HepG2 (cell line): ENCODE results near the gene PLXNA4. TPM values are rescaled to one million over a fixed set of nuclear protein-coding genes. Genes with fewer than 3 reads are reported as not detected.

Experiments used
- ATAC-seq: fragments of 200-7000 bp; cut with Tn5 transposase; 3 replicates; pipeline ENCODE4 v1.9.1; 2020; ENCODE audit warnings: mild to moderate bottlenecking, moderate library complexity
- BruUV-seq: library from RNA; stranded (reverse); fragments of 400-500 nt; replicated peaks from 2 replicates; lab custom pipeline; 2021; lab: Mats Ljungman, UMichigan
- CTCF ChIA-PET: fragments of 300-600 bp; formaldehyde crosslinking; extraction: SDS; loops from one replicate; lab custom pipeline; 2021; ENCODE audit warnings: low total read pairs, inconsistent platforms, low intra/inter-chr PET ratio; lab: Yijun Ruan, JAX
- POLR2A ChIA-PET: fragments of 350-600 bp; sonication (Branson Sonifier 250); formaldehyde crosslinking; loops from one replicate; lab custom pipeline; 2020; ENCODE audit warnings: antibody characterized with exemption, inconsistent platforms; lab: Yijun Ruan, JAX
- DNase-seq: peaks from one replicate; pipeline ENCODE4 v3.0.0-alpha.2; 2015; ENCODE audit warnings: low spot score
- FAIRE-seq: peaks from 3 replicates; lab custom pipeline; 2011; peaks lifted over from hg19 to GRCh38; lab: Jason Lieb, UNC
- H2AFZ ChIP-seq: one replicate; pipeline ENCODE4 v1.6.1; 2011; ENCODE audit warnings: low read length, inconsistent platforms
- H3K27ac ChIP-seq: fragments of 300-600 bp; 3 replicates; pipeline ENCODE4 v1.8.0; 2011; ENCODE audit warnings: mixed run types, mild to moderate bottlenecking, mixed read lengths, low read length, inconsistent platforms; ENCODE audit not compliant: insufficient read depth; ENCODE audit errors: extremely low read length
- H3K27me3 ChIP-seq, 2 experiments: fragments of 200-600 bp in 1 of 2; 2 replicates in 1 of 2; 3 replicates in 1 of 2; pipeline versions ENCODE4 v1.6.0 to v1.8.0; 2011; ENCODE audit warnings: low read length in 2 of 2, mild to moderate bottlenecking in 2 of 2, moderate library complexity in 2 of 2, inconsistent platforms in 1 of 2; ENCODE audit not compliant: insufficient read depth in 2 of 2, control insufficient read depth in 1 of 2
- H3K36me3 ChIP-seq, 2 experiments: fragments of 200-600 bp in 1 of 2; replicated peaks in 1 of 2; 2 replicates in 1 of 2; 3 replicates in 1 of 2; pipeline versions ENCODE4 v1.5.1 to v1.8.0; 2011; ENCODE audit warnings: low read length in 2 of 2, inconsistent platforms in 1 of 2; ENCODE audit not compliant: insufficient read depth in 2 of 2, control insufficient read depth in 1 of 2
- H3K4me1 ChIP-seq: 2 replicates; pipeline ENCODE4 v1.5.1; 2012; ENCODE audit warnings: low read length, inconsistent platforms; ENCODE audit not compliant: insufficient read depth
- H3K4me2 ChIP-seq: 2 replicates; pipeline ENCODE4 v1.6.0; 2011; ENCODE audit warnings: low read depth, low read length, inconsistent platforms
- H3K4me3 ChIP-seq, 3 experiments: fragments of 200-600 bp in 1 of 3; sonication (generic), shearing (Covaris generic) in 1 of 3; replicated peaks in 1 of 3; 2 replicates each; pipeline ENCODE4 v1.5.1; 2011 to 2016; ENCODE audit warnings: low read length in 3 of 3, inconsistent platforms in 2 of 3, low read depth in 2 of 3, mild to moderate bottlenecking in 2 of 3, control low read depth in 1 of 3, mixed read lengths in 1 of 3; ENCODE audit not compliant: insufficient read depth in 1 of 3
- H3K79me2 ChIP-seq: one replicate; pipeline ENCODE4 v1.6.1; 2011; ENCODE audit warnings: low read length, inconsistent platforms; ENCODE audit not compliant: insufficient read depth
- H3K9ac ChIP-seq: 2 replicates; pipeline ENCODE4 v1.6.0; 2011; ENCODE audit warnings: mild to moderate bottlenecking, low read depth, low read length, inconsistent platforms; ENCODE audit not compliant: insufficient read depth
- H3K9me3 ChIP-seq: 2 replicates; pipeline ENCODE4 v1.5.1; 2012; ENCODE audit warnings: mild to moderate bottlenecking, low read length
- H4K20me1 ChIP-seq: 2 replicates; pipeline ENCODE4 v1.6.0; 2011; ENCODE audit warnings: inconsistent platforms, mild to moderate bottlenecking, low read length, moderate library complexity; ENCODE audit not compliant: insufficient read depth
- CBFB ChIP-seq: sonication (generic); formaldehyde crosslinking; IDR thresholded peaks from 2 replicates; pipeline ENCODE4 v1.4.0; 2020; ENCODE audit warnings: missing genetic modification reagents
- CREB1 ChIP-seq, 2 experiments: fragments of 450-650 bp in 1 of 2; IDR thresholded peaks; 2 replicates each; pipeline ENCODE4 v1.6.1; 2016 to 2017; ENCODE audit warnings: control low read depth in 1 of 2, mild to moderate bottlenecking in 1 of 2, missing compliant biosample characterization in 1 of 2, missing genetic modification characterization in 1 of 2
- GABPA ChIP-seq, 2 experiments: IDR thresholded peaks; 2 replicates each; pipeline ENCODE4 v1.6.1; 2011 to 2016; ENCODE audit warnings: low read depth in 2 of 2, low read length in 1 of 2, missing biosample characterization in 1 of 2, missing genetic modification characterization in 1 of 2
- GZF1 ChIP-seq: sonication (generic); formaldehyde crosslinking; IDR thresholded peaks from 2 replicates; pipeline ENCODE4 v1.5.1; 2020; ENCODE audit warnings: mild to moderate bottlenecking, missing genetic modification reagents
- HMG20B ChIP-seq: conservative IDR thresholded peaks from 2 replicates; pipeline ENCODE4 v1.6.1; 2016; ENCODE audit warnings: missing genetic modification reagents, missing compliant biosample characterization
- JARID2 ChIP-seq: sonication (generic); formaldehyde crosslinking; IDR thresholded peaks from 2 replicates; pipeline ENCODE4 v1.8.1; 2023; ENCODE audit warnings: missing genetic modification reagents, inconsistent platforms; ENCODE audit not compliant: insufficient replicate concordance
- JDP2 ChIP-seq: sonication (generic); formaldehyde crosslinking; IDR thresholded peaks from 2 replicates; pipeline ENCODE4 v1.8.1; 2022; ENCODE audit warnings: missing genetic modification reagents, borderline replicate concordance
- MIXL1 ChIP-seq: IDR thresholded peaks from 2 replicates; pipeline ENCODE4 v1.6.1; 2016
- POLR2AphosphoS5 ChIP-seq: IDR thresholded peaks from 2 replicates; pipeline ENCODE4 v1.6.1; 2012; ENCODE audit warnings: low read depth, low read length
- SOX13 ChIP-seq, 3 experiments: fragments of 450-650 bp in 1 of 3; sonication (generic) in 1 of 3; formaldehyde crosslinking in 1 of 3; IDR thresholded peaks in 2 of 3; conservative IDR thresholded peaks in 1 of 3; 2 replicates each; pipeline versions ENCODE4 v1.5.0 to v1.6.1; 2016 to 2020; ENCODE audit warnings: antibody characterized with exemption in 1 of 3, mild to moderate bottlenecking in 1 of 3, missing compliant biosample characterization in 1 of 3, missing genetic modification reagents in 1 of 3, moderate library complexity in 1 of 3
- TCF7 ChIP-seq: sonication (generic); IDR thresholded peaks from 2 replicates; pipeline ENCODE4 v1.6.1; 2016; ENCODE audit warnings: antibody characterized with exemption, low read depth
- ZNF180 ChIP-seq: sonication (generic); formaldehyde crosslinking; IDR thresholded peaks from 2 replicates; pipeline ENCODE4 v1.4.0; 2020; ENCODE audit warnings: low read depth, missing genetic modification reagents, borderline replicate concordance
- ZNF282 ChIP-seq: fragments of 450-650 bp; IDR thresholded peaks from 2 replicates; pipeline ENCODE4 v1.6.1; 2018; ENCODE audit not compliant: partially characterized antibody
- ZNF549 ChIP-seq: sonication (generic); formaldehyde crosslinking; IDR thresholded peaks from 2 replicates; pipeline ENCODE4 v1.5.0; 2020; ENCODE audit warnings: missing genetic modification reagents
- ZSCAN29 ChIP-seq: sonication (generic); formaldehyde crosslinking; conservative IDR thresholded peaks from 2 replicates; pipeline ENCODE4 v1.4.0; 2020; ENCODE audit warnings: mild to moderate bottlenecking, missing genetic modification reagents
- WGBS: methylation state at CpG from one replicate; pipeline ENCODE4 v1.1.6; 2017; ENCODE audit warnings: low lambda C conversion rate; 5-methylcytosine and 5-hydroxymethylcytosine counted together
- in situ Hi-C: cut with HindIII; loops from 2 replicates; pipeline ENCODE4 v1.10.0; 2017; ENCODE audit warnings: low pct_unique_long_range_greater_than_20kb; ENCODE audit not compliant: extremely low pct_ligation_motif_present
- intact Hi-C: fragments of 100-400 bp; cut with micrococcal nuclease; formaldehyde crosslinking; loops from one replicate; pipeline ENCODE4 v1.10.0; 2022; ENCODE audit not compliant: unreplicated experiment
- polyA plus RNA-seq, 8 experiments: library from polyadenylated mRNA; depleted of rRNA in 3 of 8; stranded (reverse) in 7 of 8; unstranded in 1 of 8; fragments of >200 nt; fragmentation: Illumina TruSeq in 4 of 8; extraction: Trizol in 4 of 8; gene quantifications; 2 replicates each; pipeline versions ENCODE4 v1.2.1 to v1.2.3, GENCODE V29; 2011 to 2016; ENCODE audit warnings: low read depth in 4 of 8, missing spikeins in 1 of 8, mixed read lengths in 1 of 8; ENCODE audit not compliant: insufficient read depth in 1 of 8
- total RNA-seq, 5 experiments: library from RNA; depleted of rRNA; stranded (reverse); fragments of >200 nt; fragmentation: Illumina TruSeq; extraction: Trizol; gene quantifications; 2 replicates each; pipeline ENCODE4 v1.2.3, GENCODE V29; 2016; ENCODE audit warnings: low read depth in 1 of 5
- TF ChIP-seq, protein P1 (sequence below): sonication (generic); formaldehyde crosslinking; IDR thresholded peaks from 2 replicates; pipeline ENCODE4 v1.8.0; 2022; ENCODE audit warnings: low read depth, missing genetic modification reagents
- TF ChIP-seq, protein P2 (sequence below): IDR thresholded peaks from 2 replicates; pipeline ENCODE4 v1.6.1; 2016; ENCODE audit warnings: low read depth, control low read depth
- TF ChIP-seq, protein P3 (sequence below): sonication (generic); formaldehyde crosslinking; IDR thresholded peaks from 2 replicates; pipeline ENCODE4 v1.4.0; 2020; ENCODE audit warnings: mild to moderate bottlenecking, missing genetic modification reagents

PLXNA4 gene
- total and polyA plus RNA-seq, 2 of the 13 experiments (the other 11 are each of a cell fraction or from before 2014, with no cell fraction given), result 0.01 to 0.04 TPM

DNA sequence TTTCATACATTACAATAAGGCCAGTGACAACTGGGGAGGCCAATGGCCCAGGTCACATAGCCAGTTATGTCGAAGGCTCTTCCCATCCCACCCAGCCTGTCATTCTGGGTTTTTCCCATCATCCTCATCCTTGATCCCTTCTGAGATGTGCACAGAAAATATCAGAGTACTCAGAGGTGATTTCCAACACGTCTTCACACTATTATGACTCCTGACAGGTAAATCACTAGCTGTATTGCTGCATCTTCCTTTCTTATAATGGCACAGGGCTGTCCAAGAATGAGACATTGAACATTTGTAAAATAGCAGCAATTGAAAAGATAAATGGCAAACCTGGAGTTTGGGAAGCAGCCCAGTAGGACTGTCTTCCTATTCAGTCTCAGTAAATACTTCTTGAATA is 159.9 kb downstream of the PLXNA4 start:
- POLR2A ChIA-PET, result no interaction called here
- Histone ChIP-seq H3K9ac (no peak overlapping the region), H3K4me3 (no peak overlapping the region), H3K4me1 (no peaks in the 10 kb centered on the region), H3K36me3 (no peaks in the 10 kb centered on the region), H3K79me2 (no peaks in the 10 kb centered on the region), H4K20me1 (no peaks in the 10 kb centered on the region), H3K27me3 (peaks cover 0 to 17% of the 10 kb centered on the region in 2 experiments; a peak in 1 of 5 replicates), H3K9me3 (no peaks in the 10 kb centered on the region), H3K27ac (no peak overlapping the region), H2AFZ (no peak overlapping the region), H3K4me2 (no peak overlapping the region)
- no peak for FAIRE-seq
- intact Hi-C loops (no loop called here), in situ Hi-C loops (no loop called here)
- no peak for TF ChIP-seq GABPA (IDR thresholded peaks at IDR 0.05; ENCODE audit: low read depth, low read length)
- TF ChIP-seq GABPA (CRISPR knock-in tag; IDR thresholded peaks at IDR 0.05; ENCODE audit: low read depth), result no peak
- no peak for TF ChIP-seq ZNF180 (CRISPR knock-in tag)
- no peak for TF ChIP-seq SOX13 (IDR thresholded peaks at IDR 0.05)
- TF ChIP-seq SOX13 (CRISPR knock-in tag; conservative IDR thresholded peaks at IDR 0.05 in 1 of 2, IDR thresholded peaks at IDR 0.05 in 1 of 2), result no peak
- no peak for TF ChIP-seq JARID2 (CRISPR knock-in tag)
- no peak for TF ChIP-seq JDP2 (CRISPR knock-in tag)
- TF ChIP-seq, protein P1, sequence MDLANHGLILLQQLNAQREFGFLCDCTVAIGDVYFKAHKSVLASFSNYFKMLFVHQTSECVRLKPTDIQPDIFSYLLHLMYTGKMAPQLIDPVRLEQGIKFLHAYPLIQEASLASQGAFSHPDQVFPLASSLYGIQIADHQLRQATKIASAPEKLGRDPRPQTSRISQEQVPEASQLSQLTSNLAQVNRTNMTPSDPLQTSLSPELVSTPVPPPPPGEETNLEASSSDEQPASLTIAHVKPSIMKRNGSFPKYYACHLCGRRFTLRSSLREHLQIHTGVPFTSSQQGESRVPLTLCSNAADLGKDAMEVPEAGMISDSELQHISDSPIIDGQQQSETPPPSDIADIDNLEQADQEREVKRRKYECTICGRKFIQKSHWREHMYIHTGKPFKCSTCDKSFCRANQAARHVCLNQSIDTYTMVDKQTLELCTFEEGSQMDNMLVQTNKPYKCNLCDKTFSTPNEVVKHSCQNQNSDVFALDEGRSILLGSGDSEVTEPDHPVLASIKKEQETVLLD (CRISPR knock-in tag), result no peak
- TF ChIP-seq MIXL1 (CRISPR knock-in tag), result no peak
- TF ChIP-seq, protein P2, sequence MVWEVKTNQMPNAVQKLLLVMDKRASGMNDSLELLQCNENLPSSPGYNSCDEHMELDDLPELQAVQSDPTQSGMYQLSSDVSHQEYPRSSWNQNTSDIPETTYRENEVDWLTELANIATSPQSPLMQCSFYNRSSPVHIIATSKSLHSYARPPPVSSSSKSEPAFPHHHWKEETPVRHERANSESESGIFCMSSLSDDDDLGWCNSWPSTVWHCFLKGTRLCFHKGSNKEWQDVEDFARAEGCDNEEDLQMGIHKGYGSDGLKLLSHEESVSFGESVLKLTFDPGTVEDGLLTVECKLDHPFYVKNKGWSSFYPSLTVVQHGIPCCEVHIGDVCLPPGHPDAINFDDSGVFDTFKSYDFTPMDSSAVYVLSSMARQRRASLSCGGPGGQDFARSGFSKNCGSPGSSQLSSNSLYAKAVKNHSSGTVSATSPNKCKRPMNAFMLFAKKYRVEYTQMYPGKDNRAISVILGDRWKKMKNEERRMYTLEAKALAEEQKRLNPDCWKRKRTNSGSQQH (CRISPR knock-in tag), result no peak
- TF ChIP-seq TCF7, result no peak
- no peak for TF ChIP-seq ZSCAN29
- TF ChIP-seq, protein P3, sequence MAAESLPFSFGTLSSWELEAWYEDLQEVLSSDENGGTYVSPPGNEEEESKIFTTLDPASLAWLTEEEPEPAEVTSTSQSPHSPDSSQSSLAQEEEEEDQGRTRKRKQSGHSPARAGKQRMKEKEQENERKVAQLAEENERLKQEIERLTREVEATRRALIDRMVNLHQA (CRISPR knock-in tag), result no peak
- TF ChIP-seq CBFB (CRISPR knock-in tag), result no peak
- no peak for TF ChIP-seq GZF1 (CRISPR knock-in tag)
- no peak for TF ChIP-seq ZNF549 (CRISPR knock-in tag)
- no peak for TF ChIP-seq ZNF282
- TF ChIP-seq HMG20B, result no peak
- TF ChIP-seq POLR2AphosphoS5, result no peak
- TF ChIP-seq CREB1 (IDR thresholded peaks at IDR 0.05), result no peak
- TF ChIP-seq CREB1 (CRISPR knock-in tag; IDR thresholded peaks at IDR 0.05), result no peak
- DNase-seq, result no peak
- 4% methylated on average over 2 of the region's 2 CpGs for WGBS
- no TSS peak for BruUV-seq
- CTCF ChIA-PET, result no interaction called here
- no peak for ATAC-seq
